Stimulated activated CD4-positive, alpha-beta T cell treated with anti-CD3 and anti-CD28 coated beads, Interleukin-1b, Interleukin-23, amount 100 ng/mL, for 24 hours (primary cell): Measurements from ENCODE around the gene CRB1.
"Not testable (repeated sequence)": the region's sequence is repeated elsewhere in the genome, so short reads cannot be mapped to it uniquely, and the experiment has no call there.

Source experiments
- DNase-seq, 4 experiments: peaks; one replicate each; pipeline ENCODE4 v3.0.0-alpha.2; 2020; ENCODE audit warnings: low read depth in 4 of 4, low spot score in 1 of 4

CRB1 gene

GRCh38 chr1:197453376-197454058, 185.5 kb downstream of the CRB1 start:
- DNase-seq: no peak

GRCh38 chr1:197462539-197462938, 194.5 kb downstream of the CRB1 start:
- DNase-seq: no peak

- no peak for DNase-seq
These were observed 195.1 kb downstream of the CRB1 start for GRCh38 chr1:197463142-197463541.

- no peak for DNase-seq
These were observed 196.0 kb downstream of the CRB1 start for GRCh38 chr1:197464044-197464443.

- DNase-seq: no peak
These were observed 197.7 kb downstream of the CRB1 start for GRCh38 chr1:197465528-197466327.

GRCh38 chr1:197466813-197467212, 198.8 kb downstream of the CRB1 start:
- DNase-seq: no peak

GRCh38 chr1:197467881-197468280, 199.8 kb downstream of the CRB1 start:
- DNase-seq: no peak

GRCh38 chr1:197468543-197469175, 200.6 kb downstream of the CRB1 start:
- no peak for DNase-seq

- no peak for DNase-seq
These were observed 201.7 kb downstream of the CRB1 start for GRCh38 chr1:197469620-197470210.

- DNase-seq: no peak
These were observed 202.3 kb downstream of the CRB1 start for GRCh38 chr1:197470330-197470729.

GRCh38 chr1:197471248-197471985, 203.4 kb downstream of the CRB1 start:
- no peak for DNase-seq

GRCh38 chr1:197472141-197472540, 204.1 kb downstream of the CRB1 start:
- no peak for DNase-seq

- no peak for DNase-seq
These were observed 212.4 kb downstream of the CRB1 start for GRCh38 chr1:197480446-197480845.

GRCh38 chr1:197481101-197481500, 213.0 kb downstream of the CRB1 start:
- no peak for DNase-seq

- no peak for DNase-seq
These were observed 217.7 kb downstream of the CRB1 start for GRCh38 chr1:197485790-197486189.

- no peak for DNase-seq
These were observed 218.9 kb downstream of the CRB1 start for GRCh38 chr1:197486946-197487345.

- DNase-seq: not testable (repeated sequence)
These were observed 223.5 kb downstream of the CRB1 start for GRCh38 chr1:197491505-197491904.

- no peak for DNase-seq
These were observed 228.7 kb downstream of the CRB1 start for GRCh38 chr1:197496722-197497121.

GRCh38 chr1:197510691-197511378, 242.8 kb downstream of the CRB1 start:
- no peak for DNase-seq

- DNase-seq: no peak
These were observed 247.4 kb downstream of the CRB1 start for GRCh38 chr1:197515421-197515820.
